Activated CD4-positive, alpha-beta memory T cell treated with anti-CD3 and anti-CD28 coated beads, Interleukin-2, amount 10 ng/mL, durations not matched to agents 7 days and 5 days (primary cell): Measurements from ENCODE around the gene PSME4. TPM values are rescaled to one million over a fixed set of nuclear protein-coding genes. Genes with fewer than 3 reads are reported as not detected.
"Not testable (repeated sequence)": the region's sequence is repeated elsewhere in the genome, so short reads cannot be mapped to it uniquely, and the experiment has no call there.

Source experiments
- CTCF ChIA-PET: fragments of 350-600 bp; sonication (Branson Sonifier 250); formaldehyde crosslinking; loops from one replicate; lab custom pipeline; 2021; ENCODE audit warnings: antibody characterized with exemption, inconsistent platforms; lab: Charles Lee
- POLR2A ChIA-PET: fragments of 350-600 bp; sonication (Branson Sonifier 250); formaldehyde crosslinking; loops from one replicate; lab custom pipeline; 2021; ENCODE audit warnings: antibody characterized with exemption; lab: Charles Lee
- DNase-seq: peaks from one replicate; pipeline ENCODE4 v3.0.0-alpha.2; 2020
- H3K27ac Mint-ChIP-seq: one replicate; pipeline ENCODE4 v1.8.0; 2021; ENCODE audit warnings: mild to moderate bottlenecking, mixed read lengths
- H3K27me3 Mint-ChIP-seq: one replicate; pipeline ENCODE4 v1.8.0; 2021; ENCODE audit warnings: mixed read lengths
- H3K36me3 Mint-ChIP-seq: one replicate; pipeline ENCODE4 v1.8.0; 2021; ENCODE audit warnings: low read depth, mixed read lengths
- H3K4me1 Mint-ChIP-seq: one replicate; pipeline ENCODE4 v1.8.0; 2021; ENCODE audit warnings: mixed read lengths
- H3K4me3 Mint-ChIP-seq: one replicate; pipeline ENCODE4 v1.8.0; 2021; ENCODE audit warnings: mild to moderate bottlenecking, mixed read lengths
- H3K9me3 Mint-ChIP-seq: one replicate; pipeline ENCODE4 v1.8.0; 2021; ENCODE audit warnings: mixed read lengths
- total RNA-seq, 2 experiments: library from RNA; stranded (reverse); gene quantifications; one replicate each; pipeline ENCODE4 v1.2.3, GENCODE V29; 2021

PSME4 gene
- total RNA-seq, 2 experiments from 2014 or later = 47.4 to 47.8 TPM

DNA sequence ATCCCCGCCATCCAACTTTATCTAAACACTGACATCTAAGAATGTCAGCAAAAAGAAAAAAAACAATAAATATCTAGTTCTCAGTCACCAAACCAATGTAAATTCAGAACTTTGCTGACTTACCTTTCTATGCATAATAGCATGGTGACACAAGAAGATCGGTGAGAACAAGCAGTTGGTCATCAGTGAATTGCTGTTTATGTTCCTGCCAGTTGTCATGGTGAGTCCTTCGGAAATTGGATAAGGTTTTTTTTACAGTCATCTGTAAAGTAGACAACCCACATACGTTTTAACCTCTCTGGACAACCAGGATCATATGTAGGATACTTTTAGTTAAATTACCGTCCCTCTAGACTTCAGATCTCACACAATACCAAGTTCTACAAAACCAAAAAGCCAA, 104.8 kb downstream of the PSME4 start:
- no peak overlapping the region for H3K4me3 Mint-ChIP-seq
- no peaks in the 10 kb centered on the region for H3K27me3 Mint-ChIP-seq
- H3K9me3 Mint-ChIP-seq = no peaks in the 10 kb centered on the region
- POLR2A ChIA-PET = no interaction called here
- no peak overlapping the region for H3K27ac Mint-ChIP-seq
- H3K4me1 Mint-ChIP-seq = no peaks in the 10 kb centered on the region
- no peak for DNase-seq
- H3K36me3 Mint-ChIP-seq = peaks cover 33% of the 10 kb centered on the region
- CTCF ChIA-PET = no interaction called here

DNA sequence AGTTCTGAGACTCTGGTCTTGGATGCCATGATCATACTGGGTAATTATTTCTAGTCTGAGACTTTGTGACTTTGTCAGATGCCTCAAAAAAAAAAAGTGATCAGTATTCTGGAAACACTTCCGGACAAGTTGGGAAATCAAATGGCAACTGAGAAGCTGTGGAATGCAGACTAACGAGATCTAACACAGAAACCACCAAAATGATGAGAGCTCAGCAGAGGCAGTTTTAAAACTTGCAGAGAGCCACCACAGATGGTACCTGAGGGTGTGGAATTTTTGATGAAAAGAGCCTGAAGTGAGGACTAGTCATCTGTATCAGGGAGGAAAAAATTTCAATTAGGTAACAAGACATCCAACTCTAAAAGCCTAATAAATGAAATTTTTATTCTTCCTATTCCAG, 105.5 kb downstream of the PSME4 start:
- H3K27ac Mint-ChIP-seq = no peak overlapping the region
- H3K4me1 Mint-ChIP-seq = no peaks in the 10 kb centered on the region
- ChIA-PET POLR2A (no interaction called here), CTCF (no interaction called here)
- no peaks in the 10 kb centered on the region for H3K9me3 Mint-ChIP-seq
- H3K4me3 Mint-ChIP-seq = no peak overlapping the region
- no peaks in the 10 kb centered on the region for H3K27me3 Mint-ChIP-seq
- no peak for DNase-seq
- peaks cover 33% of the 10 kb centered on the region for H3K36me3 Mint-ChIP-seq

DNA sequence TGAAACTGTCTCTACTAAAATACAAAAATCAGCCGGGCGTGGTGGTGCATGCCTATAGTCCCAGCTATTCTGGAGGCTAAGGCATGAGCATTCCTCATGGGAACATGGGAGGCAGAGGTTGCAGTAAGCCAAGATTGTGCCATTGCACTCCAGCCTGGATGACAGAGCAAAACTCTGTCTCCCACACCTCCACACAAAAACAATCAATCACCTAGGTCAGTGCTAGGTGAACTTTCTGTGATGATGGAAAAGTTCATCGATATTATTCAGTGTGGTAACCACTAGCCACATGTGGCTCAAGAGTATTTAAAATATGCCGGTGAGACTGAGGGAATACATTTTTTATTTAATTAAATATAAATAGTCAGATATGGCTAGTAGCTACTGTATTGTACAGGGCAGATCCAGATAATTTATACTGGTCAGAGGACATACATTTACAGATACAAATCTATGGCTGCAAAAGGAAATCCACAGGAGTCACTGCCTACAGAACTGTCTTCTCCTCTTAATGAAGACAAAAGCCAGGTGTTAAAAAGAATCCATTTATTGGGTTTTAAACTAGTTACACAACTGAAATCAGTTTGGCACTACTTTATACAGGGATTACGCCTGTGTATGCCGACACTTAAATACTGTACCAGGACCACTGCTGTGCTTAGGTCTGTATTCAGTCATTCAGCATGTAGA, 107.1 kb downstream of the PSME4 start:
- no peak for DNase-seq
- ChIA-PET CTCF (no interaction called here), POLR2A (no interaction called here)
- Mint-ChIP-seq H3K36me3 (peaks cover 34% of the 10 kb centered on the region), H3K4me3 (no peak overlapping the region), H3K9me3 (no peaks in the 10 kb centered on the region), H3K27ac (no peak overlapping the region), H3K4me1 (no peaks in the 10 kb centered on the region), H3K27me3 (no peaks in the 10 kb centered on the region)

DNA sequence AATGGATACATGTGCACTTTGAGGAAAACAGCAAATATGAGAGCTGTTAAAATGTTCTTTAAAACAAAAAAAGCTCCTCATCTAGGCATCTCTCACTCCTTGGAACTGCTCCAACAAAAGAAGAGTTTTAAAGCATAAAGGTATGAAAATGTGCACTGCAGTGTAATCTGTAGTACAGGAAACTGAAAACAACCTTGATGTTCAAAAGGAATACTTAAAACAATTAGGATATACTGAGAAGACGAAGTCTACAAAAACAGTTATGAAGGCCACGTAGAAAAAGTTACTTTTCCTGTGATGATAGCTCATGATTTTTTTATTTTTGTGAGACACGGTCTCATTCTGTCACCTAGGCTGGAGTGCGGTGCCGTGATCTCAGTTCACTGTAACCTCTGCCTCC, 109.0 kb downstream of the PSME4 start:
- Mint-ChIP-seq H3K36me3 (peaks cover 28% of the 10 kb centered on the region), H3K9me3 (no peaks in the 10 kb centered on the region), H3K4me1 (no peaks in the 10 kb centered on the region), H3K27me3 (no peaks in the 10 kb centered on the region), H3K4me3 (no peak overlapping the region), H3K27ac (no peak overlapping the region)
- ChIA-PET CTCF (no interaction called here), POLR2A (no interaction called here)
- DNase-seq = no peak

DNA sequence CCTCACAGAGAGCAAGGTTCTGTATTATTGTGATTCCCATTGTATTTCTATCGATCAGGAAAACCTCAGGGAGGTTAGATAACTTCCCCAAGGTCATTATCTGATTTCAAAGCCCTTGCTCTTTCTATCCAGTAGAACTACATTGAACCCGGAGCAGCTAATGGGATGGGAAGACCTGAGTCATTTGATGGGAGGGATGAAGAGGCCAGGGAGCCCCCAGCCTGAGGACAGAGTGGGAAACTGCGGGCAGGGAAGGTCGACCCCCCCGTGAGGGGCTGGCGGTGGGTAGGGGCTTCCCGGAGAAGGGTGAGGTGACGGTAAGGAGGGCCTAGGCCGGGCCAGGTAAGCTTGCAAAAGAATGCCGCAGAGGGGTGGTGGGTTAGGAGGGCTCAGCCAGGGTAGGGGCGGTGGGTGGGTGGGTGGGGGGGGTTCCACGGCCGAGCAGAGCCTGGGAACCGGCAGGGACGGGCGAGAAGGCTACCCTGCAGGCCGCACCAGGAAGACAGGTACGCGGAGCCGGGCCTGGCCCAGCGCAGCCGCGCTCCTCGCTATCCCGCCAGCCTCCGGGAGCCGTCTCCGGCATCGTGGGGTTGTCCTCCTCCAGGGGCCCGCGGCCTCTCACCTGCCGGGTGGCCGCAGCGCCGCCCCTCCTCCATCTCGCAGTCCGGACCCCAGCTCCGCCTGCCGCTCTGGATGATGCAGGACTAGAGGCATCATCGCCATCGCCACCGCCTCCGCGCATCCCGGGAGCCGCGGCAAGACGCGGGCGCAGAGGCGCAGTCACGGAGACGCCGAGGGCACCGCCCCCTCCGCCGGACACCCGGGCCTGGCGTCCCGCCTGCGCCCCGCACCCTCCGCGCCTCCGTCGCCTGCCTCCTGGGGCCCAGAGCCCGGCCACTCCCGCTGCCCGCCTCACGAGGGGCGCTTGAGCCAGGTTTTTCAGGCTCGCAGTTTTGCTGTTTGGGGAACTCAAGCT, 111.3 kb downstream of the PSME4 start, which contains the start of gene GPR75:
Gene GPR75 (minus strand): TSS at position 762 of the 976 bp plus-strand sequence. CDS start 5,211 bp downstream, outside the sequence.
- no peaks in the 10 kb centered on the region for H3K4me1 Mint-ChIP-seq
- ChIA-PET CTCF (no interaction called here), POLR2A (no interaction called here)
- peaks cover 12% of the 10 kb centered on the region for H3K36me3 Mint-ChIP-seq
- no peak within 1 kb of the TSS for H3K4me3 Mint-ChIP-seq
- no peak for DNase-seq
- no peak within 1 kb of the TSS for H3K27ac Mint-ChIP-seq
- no peaks in the 10 kb centered on the region for H3K9me3 Mint-ChIP-seq
- no peaks in the 10 kb centered on the region for H3K27me3 Mint-ChIP-seq

DNA sequence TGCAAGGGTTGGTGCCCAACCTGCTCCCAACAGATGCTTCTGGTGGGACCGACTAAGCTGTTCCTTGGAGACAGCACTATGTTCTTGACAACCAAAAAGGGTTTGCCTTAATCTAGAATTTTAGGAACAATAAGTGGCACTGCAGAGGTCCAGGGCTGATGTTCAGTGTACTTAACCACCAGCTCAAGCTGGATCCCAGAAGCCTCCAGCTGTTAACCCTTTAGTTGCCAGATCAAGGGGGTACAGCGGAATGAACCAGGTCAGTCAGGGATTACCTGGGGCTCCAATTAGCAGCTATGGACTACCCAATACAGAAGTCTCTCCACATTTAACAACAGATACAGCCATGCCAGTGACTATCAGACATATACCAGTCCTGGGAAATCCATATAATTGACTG, 114.5 kb downstream of the PSME4 start:
- Mint-ChIP-seq H3K36me3 (peaks cover 26% of the 10 kb centered on the region), H3K27me3 (no peaks in the 10 kb centered on the region), H3K4me1 (peaks cover 3% of the 10 kb centered on the region), H3K4me3 (no peak overlapping the region), H3K9me3 (no peaks in the 10 kb centered on the region), H3K27ac (no peak overlapping the region)
- ChIA-PET POLR2A (no interaction called here), CTCF (no interaction called here)
- no peak for DNase-seq

DNA sequence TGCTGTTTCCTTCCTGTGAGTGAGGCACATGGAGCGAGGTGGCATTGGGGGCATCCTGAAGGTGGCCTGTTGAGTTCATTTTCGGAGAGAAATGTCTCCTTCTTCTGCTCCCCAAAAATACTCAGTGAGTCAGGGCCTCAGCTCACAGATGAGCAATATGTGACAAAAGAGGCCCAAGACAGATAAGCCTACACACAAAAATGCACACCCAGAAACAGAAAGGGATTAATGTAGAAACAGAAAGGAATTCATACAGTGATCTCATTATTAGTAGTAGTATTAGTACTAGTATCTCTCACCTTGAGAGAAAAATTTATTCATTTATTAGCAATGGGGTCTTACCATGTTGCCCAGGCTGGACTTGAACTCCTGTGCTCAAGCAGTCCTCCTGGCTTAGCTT, 116.1 kb downstream of the PSME4 start:
- Mint-ChIP-seq H3K4me3 (no peak overlapping the region), H3K4me1 (peaks cover 3% of the 10 kb centered on the region), H3K27ac (no peak overlapping the region), H3K27me3 (no peaks in the 10 kb centered on the region), H3K36me3 (peaks cover 26% of the 10 kb centered on the region), H3K9me3 (no peaks in the 10 kb centered on the region)
- no peak for DNase-seq
- ChIA-PET POLR2A (no interaction called here), CTCF (no interaction called here)

DNA sequence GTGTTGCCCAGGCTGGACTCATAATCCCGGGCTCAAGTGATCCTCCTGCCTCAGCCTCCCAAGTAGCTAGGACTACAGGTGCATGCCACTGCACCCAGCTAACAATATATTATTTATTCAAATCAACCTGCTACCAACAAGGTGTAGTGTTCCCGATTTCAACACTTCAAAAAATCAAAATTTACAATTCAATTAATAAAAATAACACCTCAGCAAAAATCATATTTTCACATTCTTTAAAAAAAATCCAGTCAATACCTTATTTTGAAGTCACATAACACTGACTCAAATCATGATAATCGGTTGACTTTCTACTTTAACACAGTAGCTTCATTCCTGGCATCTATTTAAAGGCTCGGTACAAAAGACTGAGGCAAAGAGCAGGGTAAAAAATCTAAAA, 118.3 kb downstream of the PSME4 start:
- H3K9me3 Mint-ChIP-seq = no peaks in the 10 kb centered on the region
- H3K4me1 Mint-ChIP-seq = peaks cover 3% of the 10 kb centered on the region
- no peak for DNase-seq
- POLR2A ChIA-PET = no interaction called here
- H3K27ac Mint-ChIP-seq = no peak overlapping the region
- H3K27me3 Mint-ChIP-seq = no peaks in the 10 kb centered on the region
- no peak overlapping the region for H3K4me3 Mint-ChIP-seq
- CTCF ChIA-PET = interaction anchor here (1.5 kb wide), 1 partner anchor 10 kb away, joined by 4 read pairs; no protein-coding TSS in a partner anchor
- peaks cover 22% of the 10 kb centered on the region for H3K36me3 Mint-ChIP-seq

DNA sequence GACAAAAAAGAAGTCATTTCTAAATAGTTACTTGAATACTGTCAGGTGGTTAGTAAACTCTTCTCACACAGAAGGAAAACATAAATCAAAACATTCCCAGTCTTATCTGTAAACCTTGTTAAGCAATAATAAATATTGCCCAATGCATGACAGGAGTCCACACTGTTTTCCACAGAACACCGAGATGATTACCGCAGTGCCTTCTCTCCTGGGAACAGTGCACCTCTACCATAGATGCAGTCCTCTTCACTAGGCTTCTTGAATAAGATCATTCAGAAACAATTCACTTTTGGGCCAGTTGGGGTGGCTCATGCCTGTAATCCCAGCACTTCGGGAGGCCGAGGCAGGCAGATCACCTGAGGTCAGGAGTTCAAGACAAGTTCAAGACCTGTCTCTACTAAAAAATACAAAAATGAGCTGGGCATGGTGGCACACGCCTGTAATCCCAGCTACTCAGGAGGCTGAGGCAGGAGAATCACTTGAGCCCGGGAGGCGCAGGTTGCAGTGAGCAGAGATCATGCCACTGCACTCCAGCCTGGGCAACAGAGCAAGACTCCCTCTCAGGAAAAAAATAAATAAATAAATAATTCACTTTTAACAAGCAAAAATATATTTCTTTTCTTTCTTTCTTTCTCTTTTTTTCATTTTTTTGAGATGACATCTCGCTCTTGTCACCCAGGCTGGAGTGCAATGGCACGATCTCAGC, 119.6 kb downstream of the PSME4 start:
- CTCF ChIA-PET, H3K27ac Mint-ChIP-seq, H3K4me3 Mint-ChIP-seq, H3K4me1 Mint-ChIP-seq, DNase-seq, H3K27me3 Mint-ChIP-seq, H3K9me3 Mint-ChIP-seq, POLR2A ChIA-PET: not testable (repeated sequence)
- peaks cover 19% of the 10 kb centered on the region for H3K36me3 Mint-ChIP-seq

DNA sequence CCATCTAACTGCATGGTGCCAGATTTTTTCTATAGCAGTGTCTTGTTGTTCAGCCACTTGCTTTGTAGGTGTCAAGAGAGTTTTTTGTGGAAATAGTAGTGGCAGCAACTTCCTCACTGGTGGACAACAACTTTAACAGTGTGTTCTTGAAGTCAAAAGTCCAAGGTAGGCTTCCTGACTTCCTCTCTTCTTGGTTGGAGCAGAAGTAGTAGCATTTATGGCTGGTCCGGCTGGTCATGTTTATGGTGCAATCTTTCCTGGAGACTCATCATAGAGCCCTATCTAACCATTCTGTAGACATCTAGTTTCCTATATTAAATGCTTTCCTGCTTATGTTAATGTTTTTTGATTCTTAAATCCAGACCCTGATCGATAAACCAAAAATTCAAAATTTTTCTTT, 122.7 kb downstream of the PSME4 start:
- Mint-ChIP-seq H3K27me3 (no peaks in the 10 kb centered on the region), H3K9me3 (no peaks in the 10 kb centered on the region), H3K4me3 (no peak overlapping the region), H3K4me1 (no peaks in the 10 kb centered on the region), H3K27ac (no peak overlapping the region), H3K36me3 (peaks cover 6% of the 10 kb centered on the region)
- ChIA-PET POLR2A (no interaction called here), CTCF (no interaction called here)
- DNase-seq = no peak

DNA sequence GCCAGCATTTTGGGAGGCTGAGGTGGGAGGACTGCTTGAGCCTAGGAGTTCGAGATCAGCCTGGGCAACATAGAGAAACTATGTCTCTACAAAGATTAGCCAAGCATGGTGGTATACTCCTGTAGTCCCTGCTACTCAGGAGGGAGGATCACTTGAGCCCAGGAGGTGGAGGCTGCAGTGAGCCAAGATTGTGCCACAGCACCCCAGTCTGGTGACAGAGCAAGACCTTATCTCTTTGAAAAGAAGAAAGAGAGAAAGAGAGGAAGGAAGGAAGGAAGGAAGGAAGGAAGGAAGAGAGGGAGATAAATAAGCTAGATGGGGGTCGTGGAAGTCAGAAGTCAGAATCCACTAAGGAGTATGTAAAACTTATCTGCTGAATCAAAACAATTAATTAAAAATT, 127.2 kb downstream of the PSME4 start:
- Mint-ChIP-seq H3K4me3 (no peak overlapping the region), H3K27me3 (no peaks in the 10 kb centered on the region), H3K4me1 (peaks cover 4% of the 10 kb centered on the region), H3K9me3 (no peaks in the 10 kb centered on the region), H3K27ac (no peak overlapping the region), H3K36me3 (no peaks in the 10 kb centered on the region)
- ChIA-PET CTCF (no interaction called here), POLR2A (no interaction called here)
- DNase-seq = no peak

DNA sequence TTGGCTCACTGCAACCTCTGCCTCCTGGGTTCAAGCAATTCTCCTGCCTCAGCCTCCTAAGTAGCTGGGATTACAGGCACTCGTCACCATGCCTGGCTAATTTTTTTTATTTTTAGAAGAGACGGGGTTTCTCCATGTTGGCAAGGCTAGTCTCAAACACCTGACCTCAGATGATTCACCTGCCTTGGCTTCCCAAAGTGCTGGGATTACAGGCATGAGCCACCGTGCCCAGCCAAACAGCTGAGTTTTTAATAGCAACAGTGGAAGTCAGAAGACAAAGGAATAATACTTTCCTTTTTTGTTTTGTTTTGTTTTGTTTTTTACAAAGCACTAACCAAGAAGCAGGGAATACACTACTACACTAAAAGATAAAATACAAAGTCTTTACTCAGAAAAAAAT, 127.9 kb downstream of the PSME4 start:
- H3K9me3 Mint-ChIP-seq = no peaks in the 10 kb centered on the region
- H3K36me3 Mint-ChIP-seq = no peaks in the 10 kb centered on the region
- H3K4me1 Mint-ChIP-seq = peaks cover 4% of the 10 kb centered on the region
- DNase-seq = no peak
- H3K27ac Mint-ChIP-seq = no peak overlapping the region
- ChIA-PET CTCF (interaction anchor here (0.6 to 0.7 kb wide), 2 partner anchors 144 to 222 kb away, joined by 3 read pairs; no protein-coding TSS in a partner anchor), POLR2A (no interaction called here)
- H3K4me3 Mint-ChIP-seq = no peak overlapping the region
- no peaks in the 10 kb centered on the region for H3K27me3 Mint-ChIP-seq

DNA sequence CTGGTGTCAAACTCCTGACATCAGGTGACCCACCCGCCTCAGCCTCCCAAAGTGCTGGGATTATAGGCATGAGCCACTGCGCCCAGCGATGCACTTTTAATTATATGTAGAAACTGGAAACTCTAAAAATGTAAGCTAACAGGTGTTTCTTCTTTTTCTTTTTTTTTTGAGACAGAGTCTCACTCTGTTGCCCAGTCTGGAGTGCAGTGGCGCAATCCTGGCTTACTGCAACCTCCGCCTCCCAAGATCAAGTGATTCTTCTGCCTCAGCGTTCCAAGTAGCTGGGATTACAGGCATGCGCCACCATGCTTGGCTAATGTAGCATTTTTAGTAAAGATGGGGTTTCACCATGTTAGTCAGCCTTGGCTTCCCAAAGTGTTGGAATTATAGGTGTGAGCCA, 129.1 kb downstream of the PSME4 start:
- DNase-seq, POLR2A ChIA-PET, H3K27ac Mint-ChIP-seq, H3K4me1 Mint-ChIP-seq, H3K36me3 Mint-ChIP-seq, H3K9me3 Mint-ChIP-seq, H3K4me3 Mint-ChIP-seq, CTCF ChIA-PET, H3K27me3 Mint-ChIP-seq: not testable (repeated sequence)
